HG03342 (cell line): ENCODE data around the gene R3HCC1L.

Experiments used
- ATAC-seq: cut with Tn5 transposase; IDR thresholded peaks from one replicate; pipeline ENCODE4 v1.9.1; 2021; ENCODE audit warnings: mild to moderate bottlenecking, moderate library complexity; ENCODE audit not compliant: unreplicated experiment

The R3HCC1L gene

DNA sequence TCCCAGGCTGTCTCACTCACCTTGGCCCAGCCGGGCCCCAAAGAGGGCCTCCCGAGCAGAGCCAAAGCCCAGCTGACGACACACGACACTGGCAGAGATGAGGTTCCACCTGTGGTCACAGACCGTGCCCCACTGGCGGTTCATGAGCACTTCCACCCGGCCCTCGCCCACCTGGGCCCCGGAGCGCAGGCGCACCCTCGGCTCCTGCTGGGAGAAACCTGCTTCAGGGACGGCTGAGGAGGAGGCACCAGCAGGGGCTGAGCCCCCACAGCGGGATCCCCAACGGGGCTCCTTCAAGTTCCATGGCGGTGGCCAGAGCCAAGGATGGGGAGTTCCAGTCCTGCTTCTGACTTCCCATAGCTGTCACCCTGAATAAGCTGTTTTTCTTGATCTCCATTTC is 123.5 kb downstream of the R3HCC1L start:
- no peak for ATAC-seq

DNA sequence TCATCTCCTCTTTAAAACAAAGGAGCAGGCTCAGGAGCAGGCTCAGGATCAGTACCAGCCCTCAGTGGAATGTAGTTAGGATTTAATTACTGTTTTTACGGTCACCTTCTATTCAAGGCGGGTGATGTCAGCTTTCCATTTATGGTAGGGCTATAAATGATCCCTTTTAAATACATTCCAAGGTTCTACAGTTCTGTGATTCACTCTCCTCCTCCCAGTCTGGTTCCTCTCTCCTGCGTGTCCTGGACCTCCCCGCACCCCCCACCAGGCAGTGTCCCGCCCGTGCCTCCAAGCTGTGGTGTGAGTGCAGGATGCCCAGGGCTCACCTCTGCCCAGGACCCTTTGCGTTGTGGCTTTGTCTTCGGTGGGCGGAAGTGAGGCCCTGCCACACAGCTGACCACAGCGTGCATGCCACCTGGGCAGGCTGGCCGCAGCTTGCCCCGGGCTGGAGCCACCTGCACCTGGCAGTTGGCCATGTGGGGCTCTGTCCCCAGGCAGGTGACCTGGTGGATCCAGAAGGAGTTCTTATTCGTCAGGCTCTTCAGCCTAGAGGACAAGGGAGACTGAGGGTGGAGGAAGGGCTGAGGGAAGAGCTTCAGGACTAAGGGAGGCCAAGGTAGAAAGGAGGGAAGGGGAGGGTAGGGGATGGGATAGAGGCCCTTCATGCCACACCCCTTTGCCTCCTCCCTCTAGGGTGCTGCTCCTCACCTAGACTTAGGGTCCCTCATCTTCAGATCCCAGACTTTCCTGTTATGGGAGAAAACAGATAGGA is 124.4 kb downstream of the R3HCC1L start:
- ATAC-seq, result no peak

DNA sequence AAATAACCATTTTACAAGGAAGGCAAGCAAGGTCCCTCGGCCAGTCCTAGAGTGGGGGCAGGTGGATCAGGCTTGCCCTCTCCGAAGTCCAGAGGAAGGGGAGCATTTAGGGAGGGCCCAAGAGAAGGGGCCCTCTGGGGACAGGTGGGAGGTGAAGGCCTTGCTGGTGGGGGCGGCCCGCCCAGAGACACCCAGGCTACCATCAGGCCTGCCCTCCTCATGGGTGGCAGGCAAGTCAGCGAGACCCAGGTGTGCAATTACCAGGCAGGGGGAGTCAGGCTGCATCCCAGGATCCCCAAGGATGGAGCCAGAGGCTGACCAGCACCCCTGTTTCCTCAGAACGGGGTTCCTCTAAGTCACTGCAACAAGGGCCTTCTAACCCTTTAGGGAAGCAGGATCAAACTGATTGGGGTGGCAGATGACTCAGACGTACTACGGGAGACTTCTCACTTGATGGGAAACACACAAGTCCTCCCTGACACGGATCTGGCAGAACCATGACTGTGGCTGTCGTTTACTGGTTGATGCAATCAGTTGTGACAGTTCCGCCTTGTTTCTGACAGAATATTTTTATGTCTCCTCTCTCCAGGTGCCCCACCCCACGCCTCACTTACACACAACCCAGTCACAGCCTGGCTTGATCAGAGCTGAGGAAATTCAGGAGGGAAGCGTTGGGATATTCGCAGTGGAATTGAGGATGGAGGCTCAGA is 125.3 kb downstream of the R3HCC1L start:
- ATAC-seq, result no peak

- no peak for ATAC-seq
Observed at GRCh38 chr10:98260350-98260749, 125.9 kb downstream of the R3HCC1L start.

DNA sequence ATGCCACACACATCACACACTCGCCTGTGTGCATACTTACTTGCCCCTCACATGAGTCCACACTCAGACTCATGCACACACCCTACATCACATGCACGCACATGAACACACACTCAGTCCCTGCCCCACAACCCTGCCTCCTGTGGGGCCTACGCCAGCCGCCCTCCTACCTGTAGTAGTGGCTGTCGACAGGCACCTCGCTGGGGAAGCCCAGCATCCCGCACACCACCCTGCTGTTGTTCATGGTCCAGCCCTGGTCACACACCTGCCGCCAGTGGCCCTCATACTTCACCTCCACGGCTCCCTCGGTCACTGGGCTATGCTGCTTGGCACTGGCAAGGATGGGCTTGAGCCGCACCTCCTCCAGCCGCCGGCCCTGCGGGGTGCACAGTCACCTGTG is 126.3 kb downstream of the R3HCC1L start:
- ATAC-seq, result no peak

DNA sequence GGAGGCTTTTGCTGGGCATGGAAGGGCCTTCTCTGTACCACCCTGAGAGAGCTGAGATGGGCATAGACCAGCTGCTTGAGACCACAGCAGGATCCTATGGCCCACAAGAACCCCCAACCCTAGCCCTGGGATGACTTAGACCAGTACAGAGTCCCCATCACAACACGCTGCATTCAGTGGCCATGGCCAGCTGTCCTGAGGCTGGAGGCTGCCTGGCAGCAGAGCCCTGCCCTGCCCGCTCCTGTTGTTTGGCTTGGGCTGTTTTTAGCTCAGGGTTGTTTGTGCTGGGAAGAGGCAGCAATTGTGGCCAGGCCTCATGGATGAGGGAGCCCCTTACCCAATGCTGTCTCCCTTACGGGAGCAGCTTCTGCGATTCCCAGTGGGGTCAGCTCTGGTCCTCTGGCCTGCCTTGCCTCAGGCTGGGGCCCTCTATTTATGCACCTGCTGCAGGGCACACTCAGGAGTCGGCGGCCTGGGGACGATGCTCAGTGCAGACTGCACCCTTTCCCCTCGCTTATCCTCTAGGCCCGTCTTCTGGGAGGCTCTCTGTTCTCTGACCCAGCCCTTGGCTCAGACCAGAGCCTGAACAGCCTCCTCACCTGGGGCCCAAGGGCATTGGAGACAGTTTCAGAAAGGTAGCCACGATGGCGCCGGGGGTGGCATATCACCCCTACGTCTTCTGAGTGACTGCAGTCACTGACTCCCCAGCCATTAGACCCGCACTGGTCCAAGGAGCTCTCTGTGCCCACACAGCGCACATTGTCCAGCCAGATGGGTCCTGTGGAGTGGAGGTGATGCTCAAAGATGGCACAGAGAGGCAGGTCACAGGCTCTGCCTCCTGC is 127.2 kb downstream of the R3HCC1L start:
- no peak for ATAC-seq

DNA sequence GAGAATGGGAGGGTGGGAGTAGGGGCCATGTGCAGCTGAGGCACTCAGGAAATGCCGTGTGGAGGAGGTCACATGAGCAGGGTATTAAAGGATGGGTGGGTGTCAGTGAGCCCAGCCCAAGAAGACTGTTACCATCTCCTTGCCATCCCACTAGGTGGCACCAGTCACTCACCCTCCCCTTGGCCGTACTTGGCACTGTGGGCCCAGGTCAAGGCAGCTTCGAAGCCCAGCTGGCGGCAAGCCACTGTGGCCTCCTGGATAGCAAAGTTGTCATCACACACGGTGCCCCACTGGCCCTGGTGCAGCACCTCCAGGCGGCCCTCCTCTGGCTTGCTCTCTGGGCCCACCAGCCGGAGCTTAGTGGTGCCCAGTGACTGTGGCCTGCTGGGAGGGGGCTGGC is 128.1 kb downstream of the R3HCC1L start:
- no peak for ATAC-seq

DNA sequence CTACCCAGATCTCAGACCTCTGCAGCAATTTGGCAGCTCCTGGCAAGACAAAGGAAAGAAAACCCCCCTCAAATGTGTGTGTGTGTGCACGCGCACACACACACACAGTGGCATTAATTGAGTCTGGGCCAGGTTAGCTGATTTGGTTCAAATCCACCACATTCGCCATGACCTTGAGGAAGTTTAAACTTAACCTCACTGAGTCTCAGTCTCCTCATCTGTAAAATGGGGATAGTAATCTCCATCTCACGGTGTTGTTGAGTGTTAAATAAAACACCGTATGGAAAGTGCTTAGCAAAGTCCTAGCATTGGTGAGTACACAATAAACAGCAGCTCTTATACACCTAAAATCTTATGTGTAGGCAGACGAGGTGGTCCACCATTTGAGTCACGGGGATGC is 128.6 kb downstream of the R3HCC1L start:
- no peak for ATAC-seq

GRCh38 chr10:98264378-98265065 is 130.1 kb downstream of the R3HCC1L start:
- no peak for ATAC-seq

DNA sequence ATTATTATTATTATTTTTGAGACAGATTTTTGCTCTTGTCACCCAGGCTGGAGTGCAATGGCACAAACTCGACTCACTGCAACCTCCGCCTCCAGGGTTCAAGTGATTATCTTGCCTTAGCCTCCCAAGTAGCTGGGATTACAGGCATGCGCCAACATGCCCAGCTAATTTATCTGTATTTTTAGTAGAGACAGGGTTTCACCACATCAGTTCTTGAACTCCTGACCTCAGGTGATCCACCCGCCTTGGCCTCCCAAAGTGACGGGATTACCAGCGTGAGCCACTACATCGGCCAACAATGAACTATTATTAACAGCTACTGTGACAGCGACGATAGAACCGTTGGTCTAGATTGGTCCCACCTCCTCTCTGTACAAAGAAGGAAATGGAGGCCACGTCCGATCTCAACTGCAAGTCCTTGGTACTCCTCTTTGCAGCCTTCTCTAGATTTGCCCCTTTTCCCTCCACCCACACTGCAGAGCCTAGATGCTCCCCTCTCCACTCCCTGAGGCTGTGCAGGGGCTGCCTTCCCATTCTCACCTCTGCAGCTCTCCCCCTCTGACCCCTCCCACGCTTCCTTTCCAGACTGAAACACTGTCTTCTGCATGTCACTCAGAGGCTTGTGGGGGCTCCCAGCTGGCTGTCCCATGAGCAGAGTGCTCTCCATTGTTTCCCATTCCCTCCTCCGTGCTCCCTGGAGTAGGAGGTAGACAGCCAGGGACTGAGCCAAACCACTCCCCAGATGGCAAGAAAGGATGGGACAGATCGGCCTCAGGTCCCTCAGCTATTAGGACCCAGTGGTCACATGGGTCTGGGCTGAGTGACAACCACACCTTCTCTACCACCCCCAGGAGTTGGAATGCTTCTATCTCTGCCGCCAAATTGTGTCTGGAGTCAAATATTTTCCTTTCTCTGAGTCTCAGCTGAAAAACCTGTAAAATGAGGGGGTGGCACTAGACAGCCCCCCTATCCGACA is 131.2 kb downstream of the R3HCC1L start:
- ATAC-seq, result no peak

DNA sequence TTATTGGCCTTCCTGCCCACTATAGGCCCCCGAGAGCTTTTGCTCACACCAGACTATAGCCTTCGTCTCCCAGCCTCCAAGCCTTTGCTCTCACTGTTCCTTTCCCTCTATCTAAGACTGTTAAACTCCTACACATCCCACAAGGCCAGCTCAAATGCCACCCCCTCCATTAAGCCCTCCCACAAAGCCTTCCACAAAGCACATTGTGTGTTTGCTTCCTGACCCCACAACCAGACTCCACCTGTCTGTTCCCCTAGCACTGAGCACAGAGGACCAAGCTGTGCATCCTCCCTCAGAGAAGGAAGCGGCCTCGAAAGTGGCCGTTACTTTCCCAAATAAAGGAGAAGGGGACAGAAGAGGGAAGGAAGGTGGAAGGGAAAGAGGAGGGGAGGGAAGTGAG is 132.2 kb downstream of the R3HCC1L start:
- no peak for ATAC-seq

- ATAC-seq, result no peak
Observed at GRCh38 chr10:98267069-98267893, 132.8 kb downstream of the R3HCC1L start.

- no peak for ATAC-seq
Observed at GRCh38 chr10:98267894-98268693, 133.6 kb downstream of the R3HCC1L start, which contains the start of gene LOXL4. Gene LOXL4, minus strand, starts transcription at chr10:98268194. Its CDS starts 5,175 bp downstream, at chr10:98263019.

DNA sequence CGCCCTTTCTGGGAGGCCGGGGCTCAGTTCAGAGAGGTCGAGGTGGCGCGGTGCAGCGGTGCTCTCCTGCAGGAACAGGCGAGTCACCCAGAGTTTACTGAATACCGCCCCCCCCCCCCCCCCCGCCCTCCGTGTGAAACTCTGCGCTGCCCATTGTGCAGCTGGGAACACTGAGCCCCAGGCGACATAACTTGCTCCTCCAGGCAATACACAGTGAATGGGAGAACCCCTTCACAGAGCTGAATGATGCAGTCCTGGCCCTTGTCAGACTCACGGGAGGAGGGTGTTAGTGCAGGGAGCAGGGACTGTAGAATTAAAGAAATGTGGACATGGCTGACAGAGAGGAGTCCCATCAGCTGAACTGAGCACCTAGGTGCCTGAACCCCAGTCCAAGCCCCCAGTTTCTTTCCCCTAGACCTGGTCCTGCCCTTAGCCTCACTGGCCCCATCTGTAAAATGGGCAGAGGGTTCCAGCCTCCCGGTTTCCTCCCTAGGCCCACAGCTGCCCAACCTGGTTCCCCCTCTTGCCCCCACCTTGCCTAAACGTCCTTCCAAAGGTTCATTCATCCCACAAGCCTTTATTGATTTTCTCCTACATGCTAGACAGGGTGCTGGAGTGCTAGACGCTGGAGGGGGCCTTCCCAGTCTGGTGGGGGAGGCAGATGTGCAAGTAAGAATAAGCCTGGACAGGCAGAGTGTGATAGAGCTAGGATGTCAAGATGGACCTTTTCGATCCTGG is 134.4 kb downstream of the R3HCC1L start:
- no peak for ATAC-seq

DNA sequence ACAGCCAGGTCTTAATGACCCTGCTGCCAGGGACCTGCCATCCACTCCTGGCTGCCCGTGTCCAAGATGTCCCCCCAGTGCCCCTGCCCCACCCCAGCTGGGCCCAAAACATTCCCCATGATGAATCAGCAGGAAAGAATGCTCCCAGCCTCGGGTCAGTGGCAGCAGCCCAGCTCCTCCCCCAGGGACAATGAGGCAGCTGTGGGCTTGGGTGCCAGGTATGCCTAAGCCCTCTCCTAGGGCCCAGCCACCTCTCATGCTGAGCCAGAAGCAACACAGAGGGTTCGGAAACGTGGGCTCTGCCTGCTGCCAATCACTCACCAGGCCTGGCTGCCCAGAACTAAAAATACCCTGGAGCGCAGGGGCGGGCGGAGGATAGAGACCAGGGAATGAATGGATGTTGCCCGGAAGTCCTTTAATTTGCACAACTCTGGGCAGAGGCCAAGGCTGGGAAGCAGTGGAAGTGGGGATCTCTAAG is 135.0 kb downstream of the R3HCC1L start:
- no peak for ATAC-seq

- ATAC-seq, result no peak
Observed at GRCh38 chr10:98270073-98270740, 135.8 kb downstream of the R3HCC1L start.

- no peak for ATAC-seq
Observed at GRCh38 chr10:98270786-98271185, 136.3 kb downstream of the R3HCC1L start.
